Large intestine (tissue), 12 donors: ENCODE results near the gene LRIG3. TPM values are rescaled to one million over a fixed set of nuclear protein-coding genes. Genes with fewer than 3 reads are reported as not detected.

ENCODE experiments used
- DNase-seq, 2 donors: peaks; one replicate each; pipeline versions ENCODE4 v3.0.0 to v3.0.0-alpha.2; 2013
- H3K27ac ChIP-seq: one replicate; pipeline ENCODE4 v1.5.1; 2013; ENCODE audit warnings: low read length
- H3K27me3 ChIP-seq: 2 replicates; pipeline ENCODE4 v1.6.1; 2013; ENCODE audit warnings: low read length; ENCODE audit not compliant: control insufficient read depth, insufficient read depth
- H3K36me3 ChIP-seq: 2 replicates; pipeline ENCODE4 v1.6.1; 2013; ENCODE audit warnings: low read length; ENCODE audit not compliant: control insufficient read depth, insufficient read depth
- H3K4me1 ChIP-seq: one replicate; pipeline ENCODE4 v1.6.1; 2013; ENCODE audit warnings: low read length; ENCODE audit not compliant: control insufficient read depth, insufficient read depth
- H3K4me3 ChIP-seq: one replicate; pipeline ENCODE4 v1.5.1; 2013; ENCODE audit warnings: low read length
- H3K9me3 ChIP-seq: one replicate; pipeline ENCODE4 v1.6.1; 2013; ENCODE audit warnings: mild to moderate bottlenecking, low read depth, low read length, moderate library complexity; ENCODE audit not compliant: control insufficient read depth
- WGBS: methylation state at CpG from one replicate; pipeline ENCODE4 v1.1.5; 2013; ENCODE audit warnings: low lambda C conversion rate; ENCODE audit not compliant: insufficient coverage; 5-methylcytosine and 5-hydroxymethylcytosine counted together
- long read RNA-seq, 11 donors: transcript quantifications; one replicate each; lab custom pipeline, GENCODE V29; 2026
- polyA plus RNA-seq: library from polyadenylated mRNA; unstranded; fragments of 120-200 nt; gene quantifications from one replicate; pipeline ENCODE4 v1.2.1, GENCODE V29; 2013

Gene LRIG3
- polyA plus RNA-seq = 38.9 TPM
- long read RNA-seq, donor 1, full-length matches to known transcripts = 1 of 6 reads
- long read RNA-seq, donor 1, partial matches to known transcripts = 5 of 6 reads
- long read RNA-seq, donor 1, other reads (novel, unspliced or antisense) = 0 of 6 reads
- long read RNA-seq, donor 2, full-length matches to known transcripts = 3 of 22 reads
- long read RNA-seq, donor 2, partial matches to known transcripts = 19 of 22 reads
- long read RNA-seq, donor 2, other reads (novel, unspliced or antisense) = 0 of 22 reads
- long read RNA-seq, donor 3 = 0 reads
- long read RNA-seq, donor 4 = 0 reads
- long read RNA-seq, donor 5, full-length matches to known transcripts = 3 of 3 reads
- long read RNA-seq, donor 5, partial matches to known transcripts = 0 of 3 reads
- long read RNA-seq, donor 5, other reads (novel, unspliced or antisense) = 0 of 3 reads
- long read RNA-seq, donor 6, full-length matches to known transcripts = 8 of 8 reads
- long read RNA-seq, donor 6, partial matches to known transcripts = 0 of 8 reads
- long read RNA-seq, donor 6, other reads (novel, unspliced or antisense) = 0 of 8 reads
- long read RNA-seq, donor 7, partial matches to known transcripts = 0 of 1 reads
- long read RNA-seq, donor 7, other reads (novel, unspliced or antisense) = 0 of 1 reads
- long read RNA-seq, donor 8, full-length matches to known transcripts = 6 of 16 reads
- long read RNA-seq, donor 8, partial matches to known transcripts = 10 of 16 reads
- long read RNA-seq, donor 8, other reads (novel, unspliced or antisense) = 0 of 16 reads
- long read RNA-seq, donor 9, full-length matches to known transcripts = 4 of 10 reads
- long read RNA-seq, donor 9, partial matches to known transcripts = 6 of 10 reads
- long read RNA-seq, donor 9, other reads (novel, unspliced or antisense) = 0 of 10 reads
- long read RNA-seq, donor 10, full-length matches to known transcripts = 8 of 13 reads
- long read RNA-seq, donor 10, partial matches to known transcripts = 5 of 13 reads
- long read RNA-seq, donor 10, other reads (novel, unspliced or antisense) = 0 of 13 reads
- long read RNA-seq, donor 11, full-length matches to known transcripts = 1 of 6 reads
- long read RNA-seq, donor 11, partial matches to known transcripts = 5 of 6 reads
- long read RNA-seq, donor 11, other reads (novel, unspliced or antisense) = 0 of 6 reads

- H3K4me1 ChIP-seq = peaks cover 35% of the 10 kb centered on the region
- no peaks in the 10 kb centered on the region for H3K9me3 ChIP-seq
- peak within 1 kb of the TSS; percentile 95 for H3K27ac ChIP-seq
- peak; percentile 94 to 96 for DNase-seq
- no CpG with 5 or more reads among the region's 80 CpGs for WGBS
- peak within 1 kb of the TSS; percentile 88 for H3K4me3 ChIP-seq
- no peaks in the 10 kb centered on the region for H3K27me3 ChIP-seq
- no peaks in the 10 kb centered on the region for H3K36me3 ChIP-seq
These were observed at the start of gene LRIG3 for GRCh38 chr12:58920102-58920960. Gene LRIG3, minus strand, starts transcription at chr12:58920504. Its CDS starts 269 bp downstream, at chr12:58920235.

DNA sequence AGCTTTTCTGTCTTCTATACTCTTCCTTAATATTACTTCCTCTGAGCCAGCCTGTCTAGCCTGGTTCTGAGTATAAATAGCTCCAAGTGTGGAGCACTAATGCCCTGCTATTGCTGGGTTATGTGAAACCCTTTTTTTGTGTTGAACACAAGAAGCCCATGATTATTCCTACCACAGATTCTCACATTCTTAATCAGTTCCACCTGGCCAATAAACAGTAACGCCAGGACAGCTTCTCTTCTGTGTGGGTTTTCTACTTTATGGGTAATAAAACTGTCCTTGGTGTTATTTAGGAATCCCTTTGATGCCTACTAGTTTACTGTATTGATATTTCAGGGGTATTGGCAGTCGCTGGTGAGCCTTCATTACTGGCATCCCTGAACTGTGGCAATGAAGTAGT lies 48.9 kb upstream of the LRIG3 start:
- no peaks in the 10 kb centered on the region for H3K4me1 ChIP-seq
- no peaks in the 10 kb centered on the region for H3K9me3 ChIP-seq
- H3K36me3 ChIP-seq = no peaks in the 10 kb centered on the region
- DNase-seq = no peak
- no peak overlapping the region for H3K4me3 ChIP-seq
- WGBS = no CpG with 5 or more reads among the region's 2 CpGs
- H3K27me3 ChIP-seq = no peaks in the 10 kb centered on the region
- H3K27ac ChIP-seq = no peak overlapping the region

GRCh38 chr12:58967561-58967960 lies 47.3 kb upstream of the LRIG3 start:
- Histone ChIP-seq H3K4me1 (no peaks in the 10 kb centered on the region), H3K9me3 (no peaks in the 10 kb centered on the region), H3K27ac (no peak overlapping the region), H3K27me3 (no peaks in the 10 kb centered on the region), H3K36me3 (no peaks in the 10 kb centered on the region), H3K4me3 (no peak overlapping the region)
- no peak for DNase-seq
- WGBS = 100% methylated on average over 1 of the region's 4 CpGs

DNA sequence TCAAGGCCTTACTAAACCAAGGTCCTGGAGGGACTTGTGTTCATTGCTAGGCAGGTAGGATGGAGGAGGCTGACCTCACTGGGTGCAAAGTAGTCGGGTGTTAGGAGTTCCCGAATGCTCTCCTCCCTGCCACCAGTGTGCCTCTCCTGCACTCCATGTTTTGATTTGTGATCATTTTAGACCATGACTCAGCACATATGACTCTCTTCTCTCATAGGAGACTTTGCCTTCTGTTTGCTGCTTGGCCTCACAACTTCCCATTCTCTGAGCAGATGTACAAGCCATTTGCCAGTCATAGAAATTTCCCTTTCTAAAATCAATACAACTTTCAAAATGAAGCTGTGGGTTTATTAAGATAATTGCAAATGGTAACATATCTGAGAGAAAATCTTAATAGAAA lies 46.6 kb upstream of the LRIG3 start:
- no peaks in the 10 kb centered on the region for H3K27me3 ChIP-seq
- no peaks in the 10 kb centered on the region for H3K4me1 ChIP-seq
- no peak overlapping the region for H3K4me3 ChIP-seq
- H3K27ac ChIP-seq = no peak overlapping the region
- peak in 1 of 2 donors; percentile 20 for DNase-seq
- H3K36me3 ChIP-seq = no peaks in the 10 kb centered on the region
- no peaks in the 10 kb centered on the region for H3K9me3 ChIP-seq
- WGBS = no CpG with 5 or more reads among the region's 2 CpGs

DNA sequence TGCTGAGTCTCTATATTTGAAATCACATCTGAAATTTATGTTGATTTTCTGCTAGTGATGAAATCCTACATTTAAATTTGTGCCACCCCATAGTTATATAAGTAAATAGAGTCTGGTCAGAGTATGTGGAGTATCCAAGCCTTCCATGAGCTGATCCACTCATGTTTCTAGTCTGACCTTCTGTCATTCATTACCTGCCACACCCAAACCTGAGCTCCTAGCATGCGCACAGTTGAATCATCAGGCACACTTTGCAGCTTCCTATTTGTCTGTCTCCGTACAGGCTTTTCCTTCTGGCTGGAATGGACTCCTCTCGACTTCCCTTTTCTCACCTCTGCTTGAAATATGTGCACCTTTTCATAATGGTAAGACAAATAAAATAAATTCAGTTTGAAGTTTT lies 45.3 kb upstream of the LRIG3 start:
- Histone ChIP-seq H3K4me1 (no peaks in the 10 kb centered on the region), H3K9me3 (no peaks in the 10 kb centered on the region), H3K27ac (no peak overlapping the region), H3K27me3 (no peaks in the 10 kb centered on the region), H3K4me3 (no peak overlapping the region), H3K36me3 (no peaks in the 10 kb centered on the region)
- WGBS = 100% methylated on average over 1 of the region's 3 CpGs
- peak in 1 of 2 donors; percentile 10 for DNase-seq

DNA sequence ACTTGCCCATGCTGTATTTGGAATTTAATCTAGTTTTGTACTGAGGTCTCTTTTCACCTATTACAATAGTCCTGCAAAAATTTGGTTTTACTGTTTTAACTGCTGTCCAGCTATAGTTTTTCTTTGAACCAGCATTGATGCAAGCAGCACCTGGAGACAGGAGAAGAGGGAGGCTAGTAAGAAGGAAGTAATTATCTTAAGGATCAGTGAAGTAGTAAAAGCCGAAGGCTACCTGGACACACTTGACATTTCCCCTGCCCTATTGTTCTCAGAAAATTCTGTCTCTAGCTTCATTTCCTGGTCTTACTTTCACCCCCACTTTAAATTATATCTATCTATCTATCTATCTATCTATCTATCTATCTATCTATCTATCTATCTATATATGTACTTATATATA lies 43.5 kb upstream of the LRIG3 start:
- no peaks in the 10 kb centered on the region for H3K27me3 ChIP-seq
- H3K4me3 ChIP-seq = no peak overlapping the region
- H3K9me3 ChIP-seq = no peaks in the 10 kb centered on the region
- no peaks in the 10 kb centered on the region for H3K36me3 ChIP-seq
- WGBS = no CpG with 5 or more reads among the region's 1 CpG
- DNase-seq = no peak
- H3K4me1 ChIP-seq = no peaks in the 10 kb centered on the region
- no peak overlapping the region for H3K27ac ChIP-seq

DNA sequence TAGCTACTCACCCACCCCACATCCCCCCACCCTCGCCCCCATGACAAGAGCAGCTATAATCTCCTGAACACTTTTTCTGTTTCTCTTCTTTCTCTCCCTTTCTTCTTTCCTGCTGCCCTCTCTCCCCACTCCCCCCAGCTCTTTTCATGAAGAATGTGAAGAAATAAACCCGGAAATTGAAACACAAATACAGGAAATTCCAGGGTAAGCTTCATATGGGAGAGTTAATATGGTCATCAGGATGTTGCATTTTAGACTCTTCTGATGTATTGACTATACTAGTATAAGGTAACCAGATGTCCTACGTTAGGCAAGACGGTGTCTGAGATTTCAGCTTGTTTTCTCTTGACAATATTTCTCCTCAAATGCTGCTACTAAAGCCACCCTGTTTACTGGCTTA lies 41.6 kb upstream of the LRIG3 start:
- Histone ChIP-seq H3K36me3 (no peaks in the 10 kb centered on the region), H3K4me3 (no peak overlapping the region), H3K27ac (no peak overlapping the region), H3K9me3 (no peaks in the 10 kb centered on the region), H3K27me3 (no peaks in the 10 kb centered on the region), H3K4me1 (no peaks in the 10 kb centered on the region)
- no peak for DNase-seq
- 80% methylated on average over 1 of the region's 4 CpGs for WGBS

DNA sequence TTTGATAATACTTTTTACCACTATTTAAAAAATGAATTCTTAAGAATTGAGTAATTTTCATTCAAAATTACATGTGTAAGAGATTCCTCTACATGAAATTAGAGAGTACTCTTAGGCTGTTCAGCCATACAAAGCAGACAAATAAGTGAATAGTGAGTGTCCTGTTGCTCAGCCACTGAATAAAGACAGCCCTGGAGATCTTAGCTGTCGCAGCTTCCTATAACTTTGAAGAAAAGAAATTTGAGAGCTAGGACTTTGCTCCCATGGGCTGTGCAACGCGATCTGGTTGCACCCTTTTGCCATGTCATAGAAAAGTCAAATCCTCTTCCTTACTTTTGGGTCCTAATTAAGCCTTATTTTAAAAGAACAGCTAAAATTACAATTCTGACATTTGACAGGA lies 40.9 kb upstream of the LRIG3 start:
- no peaks in the 10 kb centered on the region for H3K9me3 ChIP-seq
- H3K4me1 ChIP-seq = no peaks in the 10 kb centered on the region
- no peaks in the 10 kb centered on the region for H3K36me3 ChIP-seq
- peak in 1 of 2 donors; percentile 31 for DNase-seq
- no peaks in the 10 kb centered on the region for H3K27me3 ChIP-seq
- no CpG with 5 or more reads among the region's 3 CpGs for WGBS
- H3K27ac ChIP-seq = no peak overlapping the region
- H3K4me3 ChIP-seq = no peak overlapping the region

- H3K4me1 ChIP-seq = no peaks in the 10 kb centered on the region
- H3K9me3 ChIP-seq = no peaks in the 10 kb centered on the region
- no peak for DNase-seq
- H3K27me3 ChIP-seq = no peaks in the 10 kb centered on the region
- WGBS = 75% methylated on average over 1 of the region's 1 CpG
- no peak overlapping the region for H3K4me3 ChIP-seq
- H3K36me3 ChIP-seq = no peaks in the 10 kb centered on the region
- no peak overlapping the region for H3K27ac ChIP-seq
These were observed 39.5 kb upstream of the LRIG3 start for GRCh38 chr12:58959639-58960300.
